GM21423 (cell line): ENCODE results near the gene SYNE1.
A peak's percentile ranks its signal among the peaks of the same experiment; 100 is the strongest.

ENCODE experiments used
- ATAC-seq: cut with Tn5 transposase; IDR thresholded peaks from one replicate; pipeline ENCODE4 v1.9.1; 2021; ENCODE audit warnings: mild to moderate bottlenecking, moderate library complexity; ENCODE audit not compliant: unreplicated experiment

The SYNE1 gene

GRCh38 chr6:152118224-152118623, 518.9 kb downstream of the SYNE1 start:
- no peak for ATAC-seq

DNA sequence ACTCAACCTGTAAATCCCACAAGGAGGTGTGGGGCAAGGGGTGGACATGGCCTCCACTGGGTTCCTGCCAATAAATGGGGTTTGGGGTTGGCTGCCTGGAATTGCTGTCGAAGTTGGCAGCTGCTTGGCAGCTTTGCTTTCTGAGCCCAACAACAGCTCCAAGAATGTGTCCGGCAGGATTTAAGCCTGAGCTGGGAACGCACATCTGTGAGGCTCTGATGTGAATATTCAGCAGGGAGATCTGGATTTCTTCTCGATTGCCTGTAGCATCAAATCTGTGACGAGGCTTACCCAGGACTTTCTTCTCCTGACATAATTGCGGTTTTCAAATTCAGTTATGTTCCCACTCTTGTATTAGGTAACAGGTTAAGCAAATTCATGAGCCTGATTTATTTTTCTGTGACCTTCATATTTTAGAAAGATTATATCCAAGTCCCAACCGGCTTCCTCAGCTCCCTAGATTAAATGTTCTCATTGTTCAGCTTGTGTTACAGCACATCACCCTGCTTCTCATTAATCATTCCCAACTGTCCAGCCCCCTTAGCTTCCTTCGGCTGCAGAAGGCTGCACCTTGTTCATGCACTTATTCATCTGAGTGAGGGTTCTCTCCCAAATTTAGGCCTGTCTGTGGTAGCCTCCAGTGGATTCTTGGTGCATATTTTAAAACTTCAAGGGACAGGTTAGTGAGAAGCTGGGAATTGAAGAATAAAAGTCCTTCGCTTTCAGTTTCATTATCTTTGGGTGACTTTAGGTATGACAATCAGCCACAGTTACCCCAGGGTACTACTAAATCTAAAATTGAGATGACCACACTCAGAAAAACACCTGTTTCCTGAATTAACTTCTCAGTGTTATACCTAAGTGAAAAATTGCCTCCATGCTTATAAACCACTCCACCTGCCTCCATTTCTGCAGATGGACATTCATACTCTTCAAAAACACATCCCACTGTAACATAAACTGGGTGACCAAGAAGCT, 519.7 kb downstream of the SYNE1 start:
- peak; percentile 83 for ATAC-seq

GRCh38 chr6:152112491-152113261, 524.5 kb downstream of the SYNE1 start:
- no peak for ATAC-seq

DNA sequence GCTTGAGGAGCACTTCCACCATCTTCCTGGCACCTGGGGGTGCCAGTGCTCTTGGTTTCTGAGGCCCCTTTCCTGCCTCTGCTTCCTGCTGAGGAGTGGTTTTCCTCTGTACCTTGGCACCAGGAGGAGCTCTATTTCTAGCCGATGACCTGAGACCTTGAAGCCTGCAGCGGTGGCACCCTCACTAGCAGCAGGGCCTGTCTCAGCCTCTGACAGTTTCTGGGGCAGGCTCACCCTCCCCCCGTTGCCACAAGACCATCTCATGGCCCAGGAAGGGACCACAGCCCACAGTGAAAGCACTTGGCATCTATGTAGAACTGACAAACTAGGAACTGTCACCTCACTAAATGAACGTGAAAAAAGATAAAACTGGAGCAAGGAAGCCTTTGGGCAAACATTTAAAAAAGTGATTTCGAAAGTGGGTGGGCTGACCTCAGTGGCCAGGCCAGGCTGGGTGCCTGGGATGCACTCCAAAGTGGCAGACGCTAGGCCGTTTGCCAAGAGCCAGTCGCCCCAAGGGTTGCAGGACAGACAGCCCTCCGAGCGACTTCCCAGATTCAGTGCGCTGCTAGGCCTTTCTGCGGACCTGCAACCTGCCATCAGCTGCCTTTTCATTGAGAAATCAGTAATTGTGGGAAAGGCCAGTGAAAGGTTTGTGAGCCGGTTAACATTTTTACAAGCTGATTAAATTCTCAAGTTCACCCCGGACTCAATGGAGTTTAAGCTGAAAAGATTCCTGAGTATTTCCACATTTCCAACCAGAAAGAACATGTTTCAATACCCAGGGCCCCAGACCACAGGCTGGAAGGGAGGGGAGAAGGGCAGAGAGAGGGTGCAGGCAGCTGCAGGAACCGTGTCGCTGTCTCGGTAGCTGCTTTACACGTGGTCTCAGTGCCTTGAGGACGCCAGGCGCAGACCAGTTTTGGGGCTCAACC, 526.0 kb downstream of the SYNE1 start:
- ATAC-seq = no peak

GRCh38 chr6:152107973-152108372, 529.2 kb downstream of the SYNE1 start:
- ATAC-seq = no peak

DNA sequence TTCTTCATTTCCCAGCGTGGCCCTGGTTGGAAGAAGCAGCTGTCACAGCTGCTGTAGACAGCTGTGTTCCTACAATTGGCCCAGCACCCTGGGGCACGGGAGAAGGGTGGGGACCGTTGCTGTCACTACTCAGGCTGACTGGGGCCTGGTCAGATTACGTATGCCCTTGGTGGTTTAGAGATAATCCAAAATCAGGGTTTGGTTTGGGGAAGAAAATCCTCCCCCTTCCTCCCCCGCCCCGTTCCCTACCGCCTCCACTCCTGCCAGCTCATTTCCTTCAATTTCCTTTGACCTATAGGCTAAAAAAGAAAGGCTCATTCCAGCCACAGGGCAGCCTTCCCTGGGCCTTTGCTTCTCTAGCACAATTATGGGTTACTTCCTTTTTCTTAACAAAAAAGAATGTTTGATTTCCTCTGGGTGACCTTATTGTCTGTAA, 537.0 kb downstream of the SYNE1 start:
- no peak for ATAC-seq

DNA sequence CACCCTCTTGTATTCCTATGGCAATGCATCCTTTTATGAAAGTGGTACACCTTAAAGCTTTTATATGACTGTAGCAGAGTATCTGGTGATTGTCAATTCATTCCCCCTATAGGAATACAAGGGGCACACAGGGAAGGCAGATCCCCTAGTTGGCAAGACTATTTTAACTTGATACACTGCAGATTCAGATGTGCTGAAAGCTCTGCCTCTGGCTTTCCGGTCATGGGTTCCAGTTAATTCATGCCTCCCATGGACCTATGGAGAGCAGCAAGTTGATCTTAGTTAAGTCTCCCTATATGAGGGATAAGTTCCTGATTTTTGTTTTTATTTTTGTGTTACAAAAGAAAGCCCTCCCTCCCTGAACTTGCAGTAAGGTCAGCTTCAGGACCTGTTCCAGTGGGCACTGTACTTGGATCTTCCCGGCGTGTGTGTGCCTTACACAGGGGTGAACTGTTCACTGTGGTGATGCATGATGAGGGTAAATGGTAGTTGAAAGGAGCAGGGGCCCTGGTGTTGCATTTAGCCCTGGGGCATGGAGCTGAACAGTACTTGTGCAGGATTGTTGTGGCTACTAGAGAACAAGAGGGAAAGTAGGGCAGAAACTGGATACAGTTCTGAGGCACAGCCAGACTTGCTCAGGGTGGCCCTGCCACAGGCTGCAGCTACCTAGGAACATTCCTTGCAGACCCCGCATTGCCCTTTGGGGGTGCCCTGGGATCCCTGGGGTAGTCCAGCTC, 537.5 kb downstream of the SYNE1 start:
- ATAC-seq = no peak

DNA sequence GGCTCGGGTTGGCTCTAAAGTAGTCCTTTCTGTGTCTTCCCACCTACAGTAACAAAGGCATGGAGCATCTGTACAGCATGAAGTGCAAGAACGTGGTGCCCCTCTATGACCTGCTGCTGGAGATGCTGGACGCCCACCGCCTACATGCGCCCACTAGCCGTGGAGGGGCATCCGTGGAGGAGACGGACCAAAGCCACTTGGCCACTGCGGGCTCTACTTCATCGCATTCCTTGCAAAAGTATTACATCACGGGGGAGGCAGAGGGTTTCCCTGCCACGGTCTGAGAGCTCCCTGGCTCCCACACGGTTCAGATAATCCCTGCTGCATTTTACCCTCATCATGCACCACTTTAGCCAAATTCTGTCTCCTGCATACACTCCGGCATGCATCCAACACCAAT, 538.5 kb downstream of the SYNE1 start:
- no peak for ATAC-seq

- no peak for ATAC-seq
Measured at GRCh38 chr6:152096863-152097496, 540.2 kb downstream of the SYNE1 start.

- ATAC-seq = no peak
Measured at GRCh38 chr6:152094992-152095592, 542.1 kb downstream of the SYNE1 start.

DNA sequence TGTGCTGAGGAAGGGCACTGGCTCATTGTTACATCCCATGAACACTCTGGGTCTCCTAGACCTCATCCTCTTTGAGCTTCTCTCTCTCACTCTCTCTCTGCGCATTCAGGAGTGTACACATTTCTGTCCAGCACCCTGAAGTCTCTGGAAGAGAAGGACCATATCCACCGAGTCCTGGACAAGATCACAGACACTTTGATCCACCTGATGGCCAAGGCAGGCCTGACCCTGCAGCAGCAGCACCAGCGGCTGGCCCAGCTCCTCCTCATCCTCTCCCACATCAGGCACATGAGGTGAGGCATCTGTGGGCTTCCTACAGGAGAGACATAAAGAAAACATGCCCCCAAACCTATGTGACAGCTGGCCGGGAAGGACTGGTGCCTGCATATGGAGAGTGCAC, 542.9 kb downstream of the SYNE1 start:
- ATAC-seq = no peak

- ATAC-seq = no peak
Measured at GRCh38 chr6:152093711-152094110, 543.5 kb downstream of the SYNE1 start.

- ATAC-seq = no peak
Measured at GRCh38 chr6:152091851-152092341, 545.3 kb downstream of the SYNE1 start.

GRCh38 chr6:152091201-152091600, 546.0 kb downstream of the SYNE1 start:
- no peak for ATAC-seq

DNA sequence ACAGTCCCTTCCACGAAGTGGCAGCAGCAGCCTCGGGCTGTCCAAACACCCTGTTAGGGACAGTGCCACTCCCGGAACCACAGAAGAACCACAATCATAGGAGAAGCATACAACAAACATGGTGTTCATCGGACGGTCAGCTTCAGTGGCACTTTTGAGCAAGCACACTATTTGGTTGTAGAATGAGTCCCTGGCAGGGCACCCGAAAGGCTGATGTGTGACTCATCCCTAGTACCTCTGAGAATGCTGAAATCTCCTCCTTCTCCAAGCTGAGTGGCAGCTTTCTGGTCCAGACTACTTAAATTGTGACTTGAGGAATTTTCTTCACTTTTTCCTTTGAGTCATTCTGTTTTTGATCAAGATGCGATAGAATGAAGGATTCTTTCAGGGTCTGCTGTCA, 547.2 kb downstream of the SYNE1 start:
- no peak for ATAC-seq

DNA sequence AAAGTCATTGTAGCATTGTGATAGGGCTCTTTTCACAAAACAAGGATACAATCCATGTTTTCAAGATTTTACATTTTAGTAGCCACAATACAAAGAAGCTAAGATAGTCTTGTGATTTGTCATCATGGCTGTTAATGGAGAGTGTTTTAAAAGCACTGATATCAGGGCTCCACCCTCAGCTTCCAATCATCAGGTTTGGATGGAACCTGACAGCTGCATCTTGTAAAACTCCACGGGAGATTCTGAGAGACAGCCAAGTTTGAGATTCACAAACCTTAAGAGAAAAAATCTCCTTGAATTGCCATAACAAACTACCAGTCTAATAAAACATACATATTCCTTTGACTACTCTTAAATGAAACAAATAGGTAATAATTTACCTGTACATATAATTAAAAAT, 549.5 kb downstream of the SYNE1 start:
- no peak for ATAC-seq

DNA sequence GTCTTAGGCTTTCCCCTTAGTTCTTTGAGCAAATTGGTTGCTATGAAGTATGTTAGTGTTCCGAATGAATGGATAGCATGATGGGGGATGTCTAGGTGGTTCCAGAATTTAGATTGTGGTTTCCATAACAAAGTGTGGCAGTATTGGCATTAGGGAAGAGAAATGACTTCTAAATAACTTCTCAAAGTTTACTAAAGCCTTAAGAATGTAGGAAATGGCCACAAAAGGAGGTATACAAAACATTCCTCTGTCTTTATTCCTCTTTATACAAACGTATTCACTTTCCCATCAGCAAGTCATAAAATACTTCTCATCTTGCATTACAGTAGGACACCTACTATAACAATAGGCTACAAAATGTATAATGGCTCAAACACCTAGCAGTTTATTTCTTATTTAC, 550.1 kb downstream of the SYNE1 start:
- ATAC-seq = no peak

- ATAC-seq = no peak
Measured at GRCh38 chr6:152086223-152086873, 550.8 kb downstream of the SYNE1 start.
